ENCODE results near the gene TMEM156.
"Not testable (repeated sequence)": the region's sequence is repeated elsewhere in the genome, so short reads cannot be mapped to it uniquely, and the experiment has no call there.

The TMEM156 gene

GRCh38 chr4:38957893-38958292, 74.3 kb downstream of the TMEM156 start:
- DNase-seq (ENCODE audit: low read depth in 2 of 2) = no peak

DNA sequence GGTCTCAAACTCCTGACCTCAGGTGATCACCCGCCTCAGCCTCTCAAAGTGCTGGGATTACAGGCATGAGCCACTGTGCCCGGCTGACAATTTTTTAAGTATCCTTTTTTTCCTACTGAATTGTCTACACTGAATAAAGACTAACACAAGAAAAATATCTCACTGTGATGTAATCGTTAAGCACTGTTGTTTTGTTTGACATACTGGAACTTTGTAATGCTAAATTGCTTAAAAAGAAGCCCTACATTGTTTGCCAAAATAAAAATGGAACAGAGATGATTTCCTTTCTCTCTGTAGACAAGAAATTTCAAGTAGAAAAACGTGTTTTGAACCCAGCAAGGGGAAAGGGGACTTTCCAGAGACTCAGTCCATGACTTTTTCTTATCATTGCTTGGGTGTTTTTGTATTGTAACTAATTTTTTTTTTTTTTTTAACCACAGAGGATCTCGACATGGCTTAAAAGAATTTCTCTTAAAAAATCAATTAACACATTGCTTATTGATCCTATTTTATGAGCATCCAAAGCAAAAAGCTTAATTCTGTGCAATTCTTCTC, 74.9 kb downstream of the TMEM156 start:
- no peak for DNase-seq (ENCODE audit: low read depth in 2 of 2)

DNA sequence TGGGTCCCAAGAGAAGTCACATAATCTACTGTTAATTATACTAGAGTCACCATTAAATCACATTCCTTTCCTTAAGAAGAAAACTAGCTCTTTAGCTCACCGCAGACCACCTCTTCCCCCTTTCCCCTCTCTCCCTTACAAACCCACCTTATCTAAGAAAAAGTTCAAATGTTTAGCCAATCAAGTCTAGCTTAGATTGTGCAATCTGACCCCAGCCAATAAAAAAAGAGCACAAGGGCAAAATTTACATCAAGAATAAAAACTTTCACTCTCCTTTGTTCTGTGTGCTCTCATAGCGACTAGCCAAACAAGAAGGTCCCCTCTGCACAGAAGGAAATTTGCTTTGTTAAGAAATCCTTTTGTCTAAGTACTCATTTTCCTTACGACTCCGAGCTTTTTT, 76.3 kb downstream of the TMEM156 start:
- DNase-seq (ENCODE audit: low read depth in 2 of 2) = no peak

- DNase-seq (ENCODE audit: low read depth in 2 of 2) = no peak
These were observed 77.5 kb downstream of the TMEM156 start for GRCh38 chr4:38954727-38955126.

DNA sequence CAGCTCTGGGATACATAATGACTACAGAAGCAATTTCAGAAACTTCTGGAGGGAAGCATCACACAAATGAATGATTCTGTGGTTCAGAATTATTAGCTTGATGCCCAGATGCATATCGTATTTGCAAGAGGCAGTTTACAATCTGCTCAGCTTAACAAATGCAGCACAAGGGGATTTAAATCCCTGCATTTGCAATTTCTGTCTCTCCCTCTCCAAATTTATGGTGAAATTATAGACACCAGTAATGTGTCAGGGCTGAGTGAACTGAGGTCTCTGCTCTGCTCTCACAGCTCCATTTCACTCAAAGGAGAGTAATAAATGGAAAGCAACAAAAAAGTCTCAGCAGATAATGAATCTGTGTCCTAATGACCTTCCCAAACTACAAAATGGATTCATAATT, 80.2 kb downstream of the TMEM156 start:
- DNase-seq (ENCODE audit: low read depth in 2 of 2) = no peak

DNA sequence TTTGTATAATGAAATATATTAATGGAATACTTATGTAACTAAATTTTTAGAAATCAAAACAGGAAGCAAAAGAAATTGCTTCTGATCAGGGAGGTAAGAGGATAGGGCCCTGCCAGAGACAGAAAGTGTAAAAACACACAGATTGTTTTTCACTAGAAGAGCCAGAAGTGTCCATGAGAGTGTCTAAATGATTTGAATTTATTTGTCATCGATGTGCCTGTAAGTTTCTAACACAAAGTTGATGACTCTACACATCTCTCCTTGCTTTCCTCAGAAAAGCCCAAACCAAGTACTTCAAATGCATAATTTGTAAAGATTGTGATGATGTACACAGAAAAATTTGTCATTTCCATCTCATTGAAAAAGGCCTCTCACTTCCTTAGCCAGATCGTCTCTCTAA, 80.6 kb downstream of the TMEM156 start:
- no peak for DNase-seq (ENCODE audit: low read depth in 2 of 2)

DNA sequence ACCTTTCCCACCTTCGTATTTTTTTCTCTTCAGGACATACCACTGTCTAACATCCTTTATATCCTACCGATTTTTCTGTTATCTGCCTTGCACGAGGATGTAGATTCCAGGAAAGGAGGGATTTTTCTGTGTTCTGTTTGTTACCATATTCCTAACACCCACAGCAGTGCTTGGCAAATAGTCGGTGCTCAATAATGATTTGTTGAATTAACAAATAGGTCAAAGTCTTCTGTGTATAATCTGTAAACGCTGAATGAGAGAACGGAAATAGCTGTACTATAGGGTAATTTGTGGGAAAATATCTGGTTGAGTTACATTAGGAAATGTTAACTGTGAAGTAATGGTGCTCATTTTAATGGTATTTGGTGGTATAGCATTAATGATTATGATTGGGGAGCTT, 81.5 kb downstream of the TMEM156 start:
- DNase-seq (ENCODE audit: low read depth in 2 of 2) = no peak

GRCh38 chr4:38950159-38950558, 82.0 kb downstream of the TMEM156 start:
- no peak for DNase-seq (ENCODE audit: low read depth in 2 of 2)

- peak; percentile 2 for DNase-seq (ENCODE audit: low read depth in 2 of 2)
These were observed 82.7 kb downstream of the TMEM156 start for GRCh38 chr4:38949411-38950051.

DNA sequence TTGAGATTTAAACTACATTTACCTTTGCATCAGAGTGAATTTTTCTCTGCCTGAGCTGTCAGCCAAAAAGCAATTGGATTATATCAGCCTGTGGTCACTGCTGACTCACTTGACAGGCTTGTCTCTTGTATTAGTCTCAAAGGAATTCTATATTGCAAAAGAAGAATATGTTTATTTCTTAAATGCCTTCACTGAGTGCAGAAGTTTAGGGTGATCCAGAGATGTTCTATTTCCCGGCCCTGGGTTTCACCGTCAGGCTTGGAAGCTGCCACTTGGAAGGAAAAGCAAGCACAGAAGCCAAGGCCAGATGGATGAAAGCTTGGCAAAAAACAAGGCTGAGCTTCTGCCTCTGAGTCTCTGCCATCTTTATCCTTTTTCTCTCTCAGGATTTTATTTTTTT, 83.7 kb downstream of the TMEM156 start:
- DNase-seq (ENCODE audit: low read depth in 2 of 2) = no peak

GRCh38 chr4:38946919-38947318, 85.3 kb downstream of the TMEM156 start:
- no peak for DNase-seq (ENCODE audit: low read depth in 2 of 2)

- DNase-seq (ENCODE audit: low read depth in 2 of 2) = no peak
These were observed 87.8 kb downstream of the TMEM156 start for GRCh38 chr4:38944440-38944839.

DNA sequence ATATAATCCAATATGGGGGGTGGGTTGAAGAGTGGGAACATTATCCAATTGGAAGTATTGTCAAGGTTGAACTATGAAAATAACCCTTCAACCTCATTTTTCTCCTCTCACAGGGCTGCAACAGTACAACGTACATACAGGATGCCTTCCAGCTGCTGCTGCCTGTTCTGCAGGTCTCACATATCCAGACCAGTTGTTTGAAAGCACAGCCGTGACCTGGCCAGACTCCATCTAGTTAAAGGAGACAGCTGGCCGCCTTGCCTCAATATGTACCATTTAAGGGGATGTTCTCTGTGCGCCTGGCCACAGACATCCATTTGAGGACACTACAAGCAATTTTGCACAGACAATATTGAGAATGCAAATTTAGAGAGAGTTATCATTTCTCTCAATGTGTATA, 88.9 kb downstream of the TMEM156 start:
- DNase-seq (ENCODE audit: low read depth in 2 of 2) = no peak

- DNase-seq (ENCODE audit: low read depth in 2 of 2) = not testable (repeated sequence)
These were observed 90.3 kb downstream of the TMEM156 start for GRCh38 chr4:38941906-38942305.

GRCh38 chr4:38940476-38940875, 91.7 kb downstream of the TMEM156 start:
- DNase-seq (ENCODE audit: low read depth in 2 of 2) = no peak

DNA sequence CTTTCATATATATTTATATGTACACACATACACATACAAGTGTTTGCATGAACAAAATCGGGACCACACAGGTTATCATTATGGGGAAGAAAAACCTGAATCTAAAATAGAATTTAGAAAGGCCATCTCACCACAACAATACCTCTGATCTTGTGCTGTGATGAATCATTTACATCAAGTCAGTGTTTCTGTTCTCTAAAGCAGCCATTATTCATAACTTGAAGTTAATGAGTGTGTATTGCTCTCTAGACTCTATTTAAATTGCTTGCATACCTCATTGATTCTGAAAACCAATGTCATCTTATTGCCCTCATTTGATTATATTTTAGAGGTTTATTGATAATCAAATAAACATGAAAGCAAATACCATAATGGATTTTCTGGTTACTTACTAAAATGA, 93.0 kb downstream of the TMEM156 start:
- no peak for DNase-seq (ENCODE audit: low read depth in 2 of 2)

DNA sequence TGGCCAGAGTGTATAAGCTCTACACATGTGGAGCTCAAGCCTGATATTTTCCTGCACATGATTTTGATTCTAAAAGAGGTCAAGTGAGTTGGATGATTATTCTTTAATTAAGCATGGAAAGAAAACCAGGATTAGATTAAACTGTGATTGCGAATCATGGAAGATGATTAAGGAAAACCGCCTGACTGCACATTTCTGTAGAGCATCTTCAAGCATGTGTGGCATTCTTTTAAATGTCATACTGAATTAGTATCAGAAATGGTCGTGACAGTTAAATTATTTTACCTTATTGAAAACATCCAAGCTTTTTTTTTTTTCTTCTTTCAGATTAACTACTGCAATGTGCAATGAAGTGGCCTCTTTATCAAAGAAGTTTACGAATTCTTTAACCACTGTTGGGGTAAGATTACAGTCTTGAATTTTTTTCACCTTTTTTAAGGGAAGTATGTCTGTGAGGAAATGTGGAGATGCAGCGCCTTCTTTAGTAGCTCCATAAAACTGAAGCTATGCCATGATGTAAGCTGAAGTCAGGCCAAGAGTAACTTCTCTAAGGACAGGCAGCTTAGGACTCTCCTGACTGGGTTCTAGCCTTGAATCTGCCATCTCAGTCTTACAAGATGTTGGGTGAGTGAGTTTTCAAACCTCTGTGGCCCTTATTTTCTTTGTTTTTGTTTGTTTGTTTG, 96.7 kb downstream of the TMEM156 start:
- DNase-seq (ENCODE audit: low read depth in 2 of 2) = no peak

DNA sequence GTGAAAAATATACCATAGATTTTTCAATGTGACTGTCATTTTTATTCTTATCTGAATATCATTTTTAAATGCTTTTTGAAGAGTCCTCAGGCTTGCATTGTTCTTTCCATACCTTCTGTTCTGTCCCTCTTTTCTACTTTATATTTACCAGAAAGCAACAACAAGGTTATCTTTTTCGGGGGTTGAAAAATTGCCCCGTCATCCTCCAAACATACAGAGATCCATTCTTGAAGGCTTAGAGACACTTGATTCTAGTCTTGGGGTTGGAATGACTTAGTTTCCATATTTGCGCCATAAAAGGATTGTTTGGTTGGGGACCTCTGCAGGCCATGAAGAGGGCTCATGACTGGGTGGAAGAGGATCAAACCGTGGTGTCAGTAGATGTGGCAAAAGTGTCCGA, 101.1 kb downstream of the TMEM156 start:
- DNase-seq (ENCODE audit: low read depth in 2 of 2) = no peak

DNA sequence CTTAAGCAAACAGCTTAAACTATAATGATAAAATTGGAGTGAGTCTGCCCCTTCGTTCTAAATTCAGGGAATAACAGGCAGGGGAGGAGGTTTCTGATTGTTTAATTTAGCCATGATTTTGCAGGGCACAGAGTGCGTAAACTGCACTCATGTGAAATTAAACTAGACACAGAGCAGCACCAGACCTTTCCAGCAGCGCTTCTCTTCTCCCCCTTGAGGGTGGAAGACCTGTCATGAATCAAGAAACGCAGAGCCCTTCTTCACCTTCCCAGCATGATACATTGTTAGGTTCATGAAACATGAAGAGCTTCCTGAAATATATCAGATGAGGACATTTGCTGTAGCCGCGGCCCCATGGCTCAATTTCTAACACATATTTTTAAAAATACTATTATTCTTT, 101.5 kb downstream of the TMEM156 start:
- no peak for DNase-seq (ENCODE audit: low read depth in 2 of 2)

DNA sequence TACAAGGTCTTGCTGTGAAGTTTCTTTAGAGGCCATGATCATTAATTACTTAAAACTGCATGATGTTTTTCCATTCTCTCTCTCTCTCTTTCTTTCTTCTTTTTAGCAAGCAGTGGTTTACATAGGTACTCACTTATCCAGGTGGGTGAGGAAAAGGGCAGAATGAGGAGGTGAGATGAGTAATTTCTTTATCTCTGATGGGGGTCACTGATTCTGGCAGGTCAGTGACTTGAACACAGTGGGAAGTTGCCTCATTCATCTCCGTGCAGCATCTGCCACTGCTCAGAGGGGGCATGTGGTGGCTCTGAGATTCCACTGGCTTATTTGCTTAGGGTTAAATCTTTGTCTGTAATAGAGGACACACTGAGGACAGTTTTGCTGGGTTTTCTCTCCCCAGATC, 102.0 kb downstream of the TMEM156 start:
- DNase-seq (ENCODE audit: low read depth in 2 of 2) = no peak

DNA sequence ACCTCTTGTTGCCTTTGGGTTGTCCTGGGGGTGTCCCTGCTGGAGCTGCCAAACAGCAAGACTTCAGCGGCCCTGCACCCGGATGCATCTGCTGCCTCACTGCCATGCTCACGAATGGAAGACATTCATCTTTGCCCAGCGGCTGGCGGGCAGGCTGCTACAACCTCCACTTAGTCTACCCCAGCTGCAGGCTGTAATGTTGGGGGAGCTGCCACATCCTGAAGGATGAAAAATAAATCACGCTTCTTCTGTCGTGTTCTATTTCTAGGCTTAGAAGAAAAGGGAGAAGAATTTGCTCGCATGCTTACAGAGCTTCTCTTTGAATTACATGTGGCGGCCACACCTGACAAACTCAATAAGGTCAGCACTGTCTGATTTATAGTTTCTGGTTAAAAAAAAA, 103.2 kb downstream of the TMEM156 start:
- DNase-seq (ENCODE audit: low read depth in 2 of 2) = no peak

DNA sequence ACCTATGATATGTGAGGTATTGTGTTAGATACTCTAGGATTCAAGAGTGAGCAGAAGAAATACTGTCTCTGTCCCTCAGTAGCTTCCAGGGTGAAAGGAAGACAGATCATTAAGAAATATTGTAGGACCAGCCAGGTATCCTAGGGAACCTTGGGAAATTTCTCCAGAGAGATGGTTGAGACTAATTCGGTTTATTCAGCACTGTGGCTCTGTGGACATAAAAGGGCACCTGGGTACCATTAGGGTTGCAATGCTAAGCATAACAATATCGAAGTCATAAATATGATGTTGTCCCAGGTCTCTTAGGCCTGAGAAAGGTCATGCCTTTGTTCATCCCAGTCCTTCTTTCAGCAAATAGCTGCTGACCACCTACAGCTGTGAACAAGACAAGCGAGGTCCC, 103.6 kb downstream of the TMEM156 start:
- DNase-seq (ENCODE audit: low read depth in 2 of 2) = no peak

GRCh38 chr4:38926896-38927295, 105.3 kb downstream of the TMEM156 start:
- no peak for DNase-seq (ENCODE audit: low read depth in 2 of 2)
